ENCODE measurements around the gene SMIM35.

SMIM35 gene

DNA sequence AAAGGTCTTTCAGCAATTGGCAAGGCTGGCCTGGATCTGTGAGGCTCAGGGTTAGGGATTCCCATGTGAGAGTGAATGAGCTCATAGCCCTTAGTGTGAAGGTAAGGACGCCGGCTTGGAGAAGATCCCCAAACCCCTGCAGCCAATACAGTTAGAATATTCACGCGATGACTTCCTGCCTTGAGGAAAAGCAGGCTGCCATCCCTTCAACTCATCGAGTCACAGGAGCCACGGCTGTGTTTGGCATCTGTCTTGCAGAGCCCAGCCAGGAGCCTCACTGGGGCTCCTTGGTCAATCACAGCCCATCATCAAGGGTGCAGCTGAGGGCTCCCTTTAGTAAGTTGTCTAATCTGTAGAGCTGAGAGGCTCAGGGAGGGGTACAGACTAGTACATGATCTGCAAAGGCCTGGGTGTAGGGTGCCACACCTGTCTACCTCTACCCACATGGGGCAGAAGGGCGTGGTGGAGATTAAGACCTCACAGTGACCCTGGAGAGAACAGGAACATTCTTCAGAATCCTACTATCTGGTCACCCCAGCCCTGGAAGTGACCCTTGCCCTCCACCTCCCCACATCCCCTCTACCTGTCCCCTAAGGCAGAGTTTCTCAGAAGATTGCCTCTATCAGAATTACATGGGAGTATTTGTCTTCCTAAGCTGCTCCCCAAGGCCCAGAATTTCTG, 82.1 kb downstream of the SMIM35 start:
- no peaks in the 10 kb centered on the region for H3K9me3 ChIP-seq (ENCODE audit: low read length)
- no peaks in the 10 kb centered on the region for H4K20me1 ChIP-seq (ENCODE audit: insufficient read depth, low read length)
- no peak overlapping the region for H2AFZ ChIP-seq (ENCODE audit: low read length)
- H3F3A ChIP-seq (ENCODE audit: insufficient read depth, low read length) = no peaks in the 10 kb centered on the region
- no peak overlapping the region for H3K27ac ChIP-seq (ENCODE audit: low read depth, low read length, poor library complexity, severe bottlenecking)
- H3K79me2 ChIP-seq (ENCODE audit: insufficient read depth, low read length) = no peaks in the 10 kb centered on the region
- no peaks in the 10 kb centered on the region for H3K36me3 ChIP-seq (ENCODE audit: insufficient read depth, low read length)
- no peaks in the 10 kb centered on the region for H3K27me3 ChIP-seq (ENCODE audit: insufficient read depth, low read length)
- no peak overlapping the region for H3K4me2 ChIP-seq (ENCODE audit: low read length)
- no peak overlapping the region for H3K9ac ChIP-seq (ENCODE audit: low read length)
- peaks cover 52% of the 10 kb centered on the region for H3K4me1 ChIP-seq (ENCODE audit: insufficient read depth, low read length, severe bottlenecking)
- no peaks in the 10 kb centered on the region for H3K9me2 ChIP-seq (ENCODE audit: low read depth, low read length)
- no peak overlapping the region for H3K4me3 ChIP-seq (ENCODE audit: low read depth, low read length, poor library complexity, severe bottlenecking)
- TF ChIP-seq EZH2 (IDR thresholded peaks at IDR 0.05; ENCODE audit: borderline replicate concordance, low read length) (no peak), CTCF (IDR thresholded peaks at IDR 0.05; ENCODE audit: low read length) (no peak)

GRCh38 chr11:118003456-118003855, 83.3 kb downstream of the SMIM35 start:
- peaks cover 40% of the 10 kb centered on the region for H3K4me1 ChIP-seq (ENCODE audit: insufficient read depth, low read length, severe bottlenecking)
- no peaks in the 10 kb centered on the region for H3K9me3 ChIP-seq (ENCODE audit: low read length)
- no peaks in the 10 kb centered on the region for H3K36me3 ChIP-seq (ENCODE audit: insufficient read depth, low read length)
- H4K20me1 ChIP-seq (ENCODE audit: insufficient read depth, low read length) = no peaks in the 10 kb centered on the region
- H3K79me2 ChIP-seq (ENCODE audit: insufficient read depth, low read length) = no peaks in the 10 kb centered on the region
- no peaks in the 10 kb centered on the region for H3K9me2 ChIP-seq (ENCODE audit: low read depth, low read length)
- H3K27me3 ChIP-seq (ENCODE audit: insufficient read depth, low read length) = no peaks in the 10 kb centered on the region
- no peak overlapping the region for H3K9ac ChIP-seq (ENCODE audit: low read length)
- no peak overlapping the region for H3K4me3 ChIP-seq (ENCODE audit: low read depth, low read length, poor library complexity, severe bottlenecking)
- TF ChIP-seq EZH2 (IDR thresholded peaks at IDR 0.05; ENCODE audit: borderline replicate concordance, low read length) (no peak), CTCF (IDR thresholded peaks at IDR 0.05; ENCODE audit: low read length) (no peak)
- H3K4me2 ChIP-seq (ENCODE audit: low read length) = no peak overlapping the region
- H2AFZ ChIP-seq (ENCODE audit: low read length) = no peak overlapping the region
- H3K27ac ChIP-seq (ENCODE audit: low read depth, low read length, poor library complexity, severe bottlenecking) = no peak overlapping the region
- H3F3A ChIP-seq (ENCODE audit: insufficient read depth, low read length) = no peaks in the 10 kb centered on the region

DNA sequence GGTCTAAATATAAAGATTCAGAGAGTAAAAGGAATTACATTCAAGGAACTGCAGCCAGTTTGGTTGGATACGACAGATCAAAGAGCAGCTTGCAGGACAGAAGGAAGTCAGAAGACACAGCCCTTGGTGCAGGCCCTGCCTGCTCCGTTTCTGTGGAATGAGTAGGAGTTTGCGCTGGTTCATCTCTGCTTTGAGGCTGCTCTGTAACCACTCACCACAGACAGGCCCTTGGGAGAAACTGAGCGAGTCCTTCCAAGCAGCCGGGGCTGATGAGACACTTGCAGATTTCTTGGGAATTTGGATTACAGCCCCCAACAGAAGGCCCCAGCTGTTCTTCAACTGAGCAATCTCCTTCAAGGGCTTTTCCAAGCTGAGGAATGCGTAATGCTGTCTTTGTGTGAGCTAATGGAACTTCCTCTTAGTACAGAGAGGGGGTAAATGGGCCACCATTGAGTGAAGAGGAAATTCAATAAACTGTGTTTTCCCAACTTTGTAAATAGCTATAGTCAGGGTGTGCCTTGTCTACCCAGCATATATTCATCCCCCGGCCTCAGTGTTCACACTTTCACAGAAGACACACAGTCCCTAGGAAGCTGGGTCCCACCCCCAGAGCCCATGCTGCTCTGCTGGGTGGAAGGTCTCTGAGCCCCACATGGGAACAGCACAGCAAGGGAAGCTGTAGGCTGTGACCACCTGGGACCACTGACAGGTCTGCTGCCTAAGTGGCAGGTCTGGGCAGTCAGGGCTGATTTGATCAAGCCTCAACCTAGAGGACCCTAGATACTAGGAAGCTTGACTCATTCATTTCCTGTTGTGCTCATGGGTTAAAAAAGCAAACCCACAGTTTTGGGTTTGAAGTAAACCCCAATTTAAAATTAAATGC, 84.0 kb downstream of the SMIM35 start:
- TF ChIP-seq CTCF (IDR thresholded peaks at IDR 0.05; ENCODE audit: low read length) (no peak), EZH2 (IDR thresholded peaks at IDR 0.05; ENCODE audit: borderline replicate concordance, low read length) (no peak)
- no peaks in the 10 kb centered on the region for H3K9me3 ChIP-seq (ENCODE audit: low read length)
- H4K20me1 ChIP-seq (ENCODE audit: insufficient read depth, low read length) = no peaks in the 10 kb centered on the region
- no peaks in the 10 kb centered on the region for H3K27me3 ChIP-seq (ENCODE audit: insufficient read depth, low read length)
- H3K36me3 ChIP-seq (ENCODE audit: insufficient read depth, low read length) = no peaks in the 10 kb centered on the region
- H3F3A ChIP-seq (ENCODE audit: insufficient read depth, low read length) = no peaks in the 10 kb centered on the region
- H3K9me2 ChIP-seq (ENCODE audit: low read depth, low read length) = no peaks in the 10 kb centered on the region
- H3K79me2 ChIP-seq (ENCODE audit: insufficient read depth, low read length) = no peaks in the 10 kb centered on the region
- H3K4me2 ChIP-seq (ENCODE audit: low read length) = no peak overlapping the region
- no peak overlapping the region for H3K9ac ChIP-seq (ENCODE audit: low read length)
- H3K4me1 ChIP-seq (ENCODE audit: insufficient read depth, low read length, severe bottlenecking) = peaks cover 33% of the 10 kb centered on the region
- no peak overlapping the region for H3K4me3 ChIP-seq (ENCODE audit: low read depth, low read length, poor library complexity, severe bottlenecking)
- H3K27ac ChIP-seq (ENCODE audit: low read depth, low read length, poor library complexity, severe bottlenecking) = peak overlapping the region; percentile 19
- no peak overlapping the region for H2AFZ ChIP-seq (ENCODE audit: low read length)
